Activated T-helper 17 cell treated with anti-CD3 and anti-CD28 coated beads, Interleukin-2, amount 50 U/mL, for 72 hours (primary cell): ENCODE results near the gene LGR5. TPM values are rescaled to one million over a fixed set of nuclear protein-coding genes. Genes with fewer than 3 reads are reported as not detected.
"Not testable (repeated sequence)": the region's sequence is repeated elsewhere in the genome, so short reads cannot be mapped to it uniquely, and the experiment has no call there.

Experiments used
- ATAC-seq: fragments of 150-1000 bp; cut with Tn5 transposase; replicated peaks from 2 replicates; pipeline ENCODE4 v1.10.0; 2021; ENCODE audit warnings: mild to moderate bottlenecking, moderate library complexity
- H3K27ac Mint-ChIP-seq: one replicate; pipeline ENCODE4 v1.8.0; 2022; ENCODE audit warnings: mixed read lengths
- H3K27me3 Mint-ChIP-seq: one replicate; pipeline ENCODE4 v1.8.0; 2022; ENCODE audit warnings: mixed read lengths
- H3K36me3 Mint-ChIP-seq: one replicate; pipeline ENCODE4 v1.8.0; 2022; ENCODE audit warnings: low read depth, mild to moderate bottlenecking, mixed read lengths
- H3K4me1 Mint-ChIP-seq: one replicate; pipeline ENCODE4 v1.8.0; 2022; ENCODE audit warnings: mixed read lengths
- H3K4me3 Mint-ChIP-seq: one replicate; pipeline ENCODE4 v1.8.0; 2022; ENCODE audit warnings: mild to moderate bottlenecking, mixed read lengths
- H3K9me3 Mint-ChIP-seq: one replicate; pipeline ENCODE4 v1.8.0; 2022; ENCODE audit warnings: mixed read lengths
- total RNA-seq, 2 donors: library from RNA; stranded (reverse); gene quantifications; one replicate each; pipeline ENCODE4 v1.2.3, GENCODE V29; 2022

LGR5 gene
- total RNA-seq, 2 donors from 2014 or later: not detected

DNA sequence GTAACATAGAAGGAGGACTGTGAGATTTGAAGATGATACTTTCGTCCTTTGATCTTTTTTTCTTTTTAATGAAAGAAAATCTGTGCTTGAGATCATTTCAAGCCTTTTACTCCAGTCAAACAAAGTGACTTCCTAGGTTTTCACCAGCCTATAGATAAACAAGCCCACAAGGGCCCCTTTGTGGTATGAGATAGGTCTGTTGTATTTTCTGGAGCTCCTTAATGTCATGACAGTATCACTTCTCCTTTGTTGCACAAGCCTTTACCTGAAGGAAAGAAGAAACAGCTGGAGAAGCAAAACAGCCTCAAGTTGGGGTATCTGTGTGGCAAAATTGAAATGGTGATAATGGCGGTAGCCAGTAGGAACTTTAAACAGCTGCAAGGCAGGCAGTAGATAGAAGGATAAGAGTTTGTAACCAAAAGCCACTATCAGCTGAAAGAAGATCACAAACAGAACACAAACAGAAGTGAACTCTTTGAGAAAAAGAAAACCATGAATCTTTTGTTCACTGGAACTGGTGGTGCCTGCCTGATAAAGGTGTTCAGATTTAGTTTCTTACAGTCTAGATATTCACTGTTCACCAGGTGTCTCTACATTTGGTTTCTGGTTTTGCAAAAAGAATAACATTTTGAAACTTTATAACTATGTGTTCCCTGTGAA, 96.8 kb downstream of the LGR5 start:
- Mint-ChIP-seq H3K9me3 (no peaks in the 10 kb centered on the region), H3K4me3 (no peak overlapping the region), H3K27ac (no peak overlapping the region), H3K4me1 (no peaks in the 10 kb centered on the region), H3K36me3 (no peaks in the 10 kb centered on the region), H3K27me3 (no peaks in the 10 kb centered on the region)
- no peak for ATAC-seq

DNA sequence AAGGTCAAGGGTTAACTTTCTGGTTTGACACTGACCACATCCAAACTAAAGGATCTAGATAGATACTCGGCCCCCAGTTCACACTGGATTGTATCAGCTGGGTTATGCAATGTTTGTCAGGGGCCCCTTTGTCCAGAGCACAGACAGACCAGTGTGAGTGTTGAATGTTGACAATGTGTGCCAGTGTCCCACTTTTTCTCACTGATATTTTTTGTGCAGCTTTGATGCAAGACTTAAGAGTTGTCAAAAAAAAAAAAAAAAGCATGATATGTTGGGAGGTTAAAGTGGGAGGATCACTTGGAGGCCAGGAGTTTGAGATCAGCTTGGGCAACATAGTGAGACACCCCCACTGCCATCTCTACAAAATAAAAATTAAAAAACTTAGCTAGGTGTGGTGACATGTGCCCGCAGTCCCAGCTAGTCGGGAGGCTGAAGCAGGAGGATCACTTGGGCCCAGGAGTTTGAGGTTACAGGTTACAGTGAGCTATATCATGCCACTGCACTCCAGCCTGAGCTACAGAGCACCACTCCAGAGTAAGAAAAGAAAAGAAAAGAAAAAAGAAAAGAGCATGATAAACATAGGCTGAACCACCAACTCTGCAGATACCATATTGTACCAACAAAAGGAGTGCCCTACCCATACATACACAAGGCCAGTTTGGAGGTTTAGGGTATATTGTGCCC, 97.5 kb downstream of the LGR5 start:
- no peak for ATAC-seq
- Mint-ChIP-seq H3K27me3 (no peaks in the 10 kb centered on the region), H3K9me3 (no peaks in the 10 kb centered on the region), H3K4me3 (no peak overlapping the region), H3K36me3 (no peaks in the 10 kb centered on the region), H3K4me1 (no peaks in the 10 kb centered on the region), H3K27ac (no peak overlapping the region)

GRCh38 chr12:71538807-71539206, 99.2 kb downstream of the LGR5 start:
- no peak overlapping the region for H3K4me3 Mint-ChIP-seq
- H3K27me3 Mint-ChIP-seq: no peaks in the 10 kb centered on the region
- H3K4me1 Mint-ChIP-seq: no peaks in the 10 kb centered on the region
- no peak overlapping the region for H3K27ac Mint-ChIP-seq
- no peaks in the 10 kb centered on the region for H3K9me3 Mint-ChIP-seq
- ATAC-seq: no peak
- no peaks in the 10 kb centered on the region for H3K36me3 Mint-ChIP-seq

- ATAC-seq: no peak
- Mint-ChIP-seq H3K9me3 (no peaks in the 10 kb centered on the region), H3K36me3 (no peaks in the 10 kb centered on the region), H3K27ac (no peak overlapping the region), H3K27me3 (no peaks in the 10 kb centered on the region), H3K4me1 (no peaks in the 10 kb centered on the region), H3K4me3 (no peak overlapping the region)
Observed at GRCh38 chr12:71541583-71541982, 102.0 kb downstream of the LGR5 start.

- peak; percentile 16 for ATAC-seq
- Mint-ChIP-seq H3K36me3 (no peaks in the 10 kb centered on the region), H3K4me3 (no peak overlapping the region), H3K27ac (no peak overlapping the region), H3K9me3 (no peaks in the 10 kb centered on the region), H3K4me1 (no peaks in the 10 kb centered on the region), H3K27me3 (peaks cover 2% of the 10 kb centered on the region)
Observed at GRCh38 chr12:71546322-71546861, 106.8 kb downstream of the LGR5 start.

- Mint-ChIP-seq H3K4me3 (no peak overlapping the region), H3K27ac (no peak overlapping the region), H3K9me3 (no peaks in the 10 kb centered on the region), H3K4me1 (no peaks in the 10 kb centered on the region), H3K36me3 (no peaks in the 10 kb centered on the region), H3K27me3 (peaks cover 3% of the 10 kb centered on the region)
- ATAC-seq: no peak
Observed at GRCh38 chr12:71548893-71549292, 109.3 kb downstream of the LGR5 start.

- Mint-ChIP-seq H3K4me3 (no peak overlapping the region), H3K27ac (no peak overlapping the region), H3K36me3 (no peaks in the 10 kb centered on the region), H3K9me3 (no peaks in the 10 kb centered on the region), H3K4me1 (no peaks in the 10 kb centered on the region), H3K27me3 (peaks cover 3% of the 10 kb centered on the region)
- ATAC-seq: no peak
Observed at GRCh38 chr12:71551529-71551928, 111.9 kb downstream of the LGR5 start.

GRCh38 chr12:71552728-71553501, 113.3 kb downstream of the LGR5 start:
- H3K27ac Mint-ChIP-seq: no peak overlapping the region
- H3K4me1 Mint-ChIP-seq: no peaks in the 10 kb centered on the region
- H3K27me3 Mint-ChIP-seq: peaks cover 3% of the 10 kb centered on the region
- no peak for ATAC-seq
- no peaks in the 10 kb centered on the region for H3K36me3 Mint-ChIP-seq
- H3K9me3 Mint-ChIP-seq: no peaks in the 10 kb centered on the region
- no peak overlapping the region for H3K4me3 Mint-ChIP-seq

GRCh38 chr12:71555191-71555590, 115.6 kb downstream of the LGR5 start:
- ATAC-seq: no peak
- Mint-ChIP-seq H3K9me3 (no peaks in the 10 kb centered on the region), H3K4me1 (no peaks in the 10 kb centered on the region), H3K27me3 (peaks cover 3% of the 10 kb centered on the region), H3K4me3 (no peak overlapping the region), H3K27ac (no peak overlapping the region), H3K36me3 (no peaks in the 10 kb centered on the region)

DNA sequence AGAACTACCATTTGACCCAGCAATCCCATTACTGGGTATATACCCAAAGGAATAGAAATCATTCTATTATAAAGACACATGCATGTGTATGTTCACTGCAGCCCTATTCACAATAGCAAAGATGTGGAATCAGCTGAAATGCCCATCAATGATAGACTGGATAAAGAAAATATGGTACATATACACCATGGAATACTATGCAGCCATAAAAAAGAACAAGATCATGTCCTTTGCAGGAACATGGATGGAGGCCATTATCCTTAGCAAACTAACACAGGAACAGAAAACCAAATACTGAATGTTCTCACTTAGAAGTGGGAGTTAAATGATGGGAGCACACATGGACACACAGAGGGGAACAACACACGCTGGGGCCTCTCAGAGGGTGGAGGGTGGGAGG, 116.2 kb downstream of the LGR5 start:
- ATAC-seq: not testable (repeated sequence)

DNA sequence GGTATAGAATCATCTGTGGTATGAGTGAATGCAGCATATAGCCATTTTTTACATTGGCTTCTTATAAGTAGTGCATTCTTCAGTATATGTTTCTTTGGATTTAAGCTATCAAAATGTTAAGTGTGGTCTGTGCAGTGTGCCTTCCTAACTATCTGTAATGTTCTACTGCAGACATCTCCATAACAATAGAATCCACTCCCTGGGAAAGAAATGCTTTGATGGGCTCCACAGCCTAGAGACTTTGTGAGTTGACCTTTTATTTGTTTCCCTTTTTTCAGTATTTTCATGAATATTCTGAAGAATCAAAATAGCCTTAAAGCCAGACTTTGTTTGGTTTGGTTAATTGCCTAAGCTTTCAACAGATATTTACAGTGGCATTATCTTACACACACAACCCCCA, 116.8 kb downstream of the LGR5 start:
- Mint-ChIP-seq H3K4me1 (no peaks in the 10 kb centered on the region), H3K36me3 (no peaks in the 10 kb centered on the region), H3K4me3 (no peak overlapping the region), H3K27ac (no peak overlapping the region), H3K9me3 (no peaks in the 10 kb centered on the region), H3K27me3 (peaks cover under 1% of the 10 kb centered on the region)
- ATAC-seq: no peak

More for the DNA sequence above, 116.2 kb downstream of the LGR5 start:
- H3K36me3 Mint-ChIP-seq, H3K4me3 Mint-ChIP-seq, H3K27ac Mint-ChIP-seq, H3K9me3 Mint-ChIP-seq, H3K4me1 Mint-ChIP-seq, H3K27me3 Mint-ChIP-seq: not testable (repeated sequence)

- Mint-ChIP-seq H3K4me3 (no peak overlapping the region), H3K27ac (no peak overlapping the region), H3K4me1 (no peaks in the 10 kb centered on the region), H3K36me3 (no peaks in the 10 kb centered on the region), H3K27me3 (no peaks in the 10 kb centered on the region), H3K9me3 (no peaks in the 10 kb centered on the region)
- ATAC-seq: no peak
Observed at GRCh38 chr12:71556875-71557274, 117.3 kb downstream of the LGR5 start.

DNA sequence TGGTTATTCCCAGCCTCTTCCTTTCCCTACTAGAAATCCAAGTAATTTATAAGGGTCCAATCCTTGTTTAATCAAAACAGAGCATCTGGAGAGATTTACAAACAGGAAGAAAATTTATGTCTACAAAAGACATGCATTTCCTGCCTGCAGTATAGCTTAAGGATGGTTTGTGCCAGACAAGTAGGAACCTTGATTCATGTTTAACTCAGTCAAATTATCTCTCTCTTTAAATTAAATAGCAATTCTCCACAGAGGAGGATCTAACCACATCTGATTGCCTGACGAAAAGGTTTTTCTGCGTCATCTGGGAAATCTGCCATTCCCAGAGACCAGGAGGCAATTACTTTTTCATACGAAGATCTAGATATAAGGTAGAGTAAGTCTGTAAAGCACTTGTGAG, 118.8 kb downstream of the LGR5 start:
- no peaks in the 10 kb centered on the region for H3K9me3 Mint-ChIP-seq
- no peak overlapping the region for H3K4me3 Mint-ChIP-seq
- H3K4me1 Mint-ChIP-seq: no peaks in the 10 kb centered on the region
- H3K27ac Mint-ChIP-seq: no peak overlapping the region
- ATAC-seq: no peak
- no peaks in the 10 kb centered on the region for H3K36me3 Mint-ChIP-seq
- H3K27me3 Mint-ChIP-seq: peaks cover 3% of the 10 kb centered on the region

DNA sequence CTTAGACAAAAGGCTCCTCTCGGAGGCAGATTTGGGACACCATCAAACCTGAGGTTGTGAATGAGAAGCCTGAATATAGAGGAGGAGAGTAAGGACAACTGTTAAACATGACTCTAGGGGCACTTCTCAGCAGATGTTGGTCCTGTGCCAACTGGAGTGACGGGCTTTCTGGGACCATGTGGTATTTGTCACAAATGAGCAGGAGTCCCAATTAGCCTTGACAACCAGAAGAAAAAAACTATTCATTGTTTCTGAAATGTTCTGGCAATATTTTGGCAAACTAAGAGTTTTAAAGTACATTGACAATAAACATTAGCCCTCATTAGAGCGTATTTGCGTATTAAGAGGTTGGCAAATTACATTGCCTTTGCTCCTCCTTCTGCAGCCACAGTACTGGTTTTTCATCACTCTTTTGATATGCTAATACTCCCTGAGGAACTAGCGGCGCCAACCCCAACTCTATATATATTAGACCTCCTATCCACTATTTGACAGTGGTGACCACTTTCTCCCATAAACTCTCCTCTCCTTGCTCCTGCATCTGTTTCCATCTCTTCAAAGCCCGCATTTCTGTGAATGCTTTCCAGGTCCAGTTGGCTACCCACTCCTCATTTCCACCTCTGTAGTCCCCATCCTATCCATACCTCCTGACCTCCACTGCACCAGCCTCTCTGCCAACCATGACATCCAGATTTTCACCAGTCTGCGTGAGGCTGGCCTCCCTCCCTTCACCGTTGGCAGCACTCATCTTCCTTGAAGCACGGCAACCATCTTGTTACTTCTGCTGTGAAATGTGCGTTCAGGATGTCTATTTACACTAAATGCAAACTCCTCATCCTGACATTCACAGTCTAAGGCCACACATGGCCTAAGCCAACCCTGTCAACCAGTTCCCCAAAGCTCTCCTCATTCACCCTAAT, 123.3 kb downstream of the LGR5 start:
- H3K36me3 Mint-ChIP-seq: no peaks in the 10 kb centered on the region
- H3K27ac Mint-ChIP-seq: no peak overlapping the region
- no peak overlapping the region for H3K4me3 Mint-ChIP-seq
- H3K4me1 Mint-ChIP-seq: no peaks in the 10 kb centered on the region
- H3K9me3 Mint-ChIP-seq: no peaks in the 10 kb centered on the region
- no peak for ATAC-seq
- peaks cover 13% of the 10 kb centered on the region for H3K27me3 Mint-ChIP-seq
